HEK293 (cell line): ENCODE data around the gene GTF2F2.

Experiments used
- BCL11A ChIP-seq: fragments of 450-650 bp; formaldehyde crosslinking; IDR thresholded peaks from 2 replicates; pipeline ENCODE4 v1.5.1; 2016; ENCODE audit warnings: low read depth, missing biosample characterization, missing genetic modification characterization
- YY1 ChIP-seq: fragments of 450-650 bp; formaldehyde crosslinking; IDR thresholded peaks from 2 replicates; pipeline ENCODE4 v1.5.1; 2018; ENCODE audit warnings: missing biosample characterization, missing genetic modification characterization
- ZEB2 ChIP-seq: fragments of 450-650 bp; formaldehyde crosslinking; IDR thresholded peaks from 2 replicates; pipeline ENCODE4 v1.5.1; 2016; ENCODE audit warnings: missing biosample characterization, missing genetic modification characterization
- ZNF121 ChIP-seq: fragments of 450-650 bp; formaldehyde crosslinking; IDR thresholded peaks from 2 replicates; pipeline ENCODE4 v1.5.1; 2016; ENCODE audit warnings: missing biosample characterization, missing genetic modification characterization
- ZNF146 ChIP-seq: fragments of 450-650 bp; formaldehyde crosslinking; IDR thresholded peaks from 2 replicates; pipeline ENCODE4 v1.5.1; 2016; ENCODE audit warnings: missing biosample characterization, missing genetic modification characterization
- ZNF174 ChIP-seq: fragments of 450-650 bp; formaldehyde crosslinking; IDR thresholded peaks from 2 replicates; pipeline ENCODE4 v1.5.0; 2017; ENCODE audit warnings: missing biosample characterization, mild to moderate bottlenecking, missing genetic modification characterization
- ZNF211 ChIP-seq: fragments of 450-650 bp; formaldehyde crosslinking; IDR thresholded peaks from 2 replicates; pipeline ENCODE4 v1.5.1; 2016; ENCODE audit warnings: low read depth, missing biosample characterization, missing genetic modification characterization
- ZNF223 ChIP-seq: fragments of 450-650 bp; formaldehyde crosslinking; IDR thresholded peaks from 2 replicates; pipeline ENCODE4 v1.5.1; 2016; ENCODE audit warnings: missing biosample characterization, missing genetic modification characterization
- ZNF513 ChIP-seq: fragments of 450-650 bp; IDR thresholded peaks from 2 replicates; pipeline ENCODE4 v1.5.1; 2018; ENCODE audit warnings: missing biosample characterization, missing genetic modification characterization
- ZNF529 ChIP-seq: fragments of 450-650 bp; formaldehyde crosslinking; IDR thresholded peaks from 2 replicates; pipeline ENCODE4 v1.5.1; 2017; ENCODE audit warnings: missing genetic modification characterization, missing biosample characterization; ENCODE audit not compliant: insufficient replicate concordance
- TF ChIP-seq, protein P1 (sequence below): fragments of 450-650 bp; formaldehyde crosslinking; IDR thresholded peaks from 2 replicates; pipeline ENCODE4 v1.5.1; 2016; ENCODE audit warnings: missing biosample characterization, missing genetic modification characterization
- TF ChIP-seq, protein P2 (sequence below): fragments of 450-650 bp; formaldehyde crosslinking; IDR thresholded peaks from 2 replicates; pipeline ENCODE4 v1.5.1; 2016; ENCODE audit warnings: missing biosample characterization, missing genetic modification characterization
- TF ChIP-seq, protein P3 (sequence below): fragments of 450-650 bp; formaldehyde crosslinking; IDR thresholded peaks from 2 replicates; pipeline ENCODE4 v1.5.1; 2016; ENCODE audit warnings: missing biosample characterization, missing genetic modification characterization, low read depth
- TF ChIP-seq, protein P4 (sequence below): fragments of 450-650 bp; formaldehyde crosslinking; IDR thresholded peaks from 2 replicates; pipeline ENCODE4 v1.5.1; 2016; ENCODE audit warnings: missing biosample characterization, missing genetic modification characterization

DNA sequence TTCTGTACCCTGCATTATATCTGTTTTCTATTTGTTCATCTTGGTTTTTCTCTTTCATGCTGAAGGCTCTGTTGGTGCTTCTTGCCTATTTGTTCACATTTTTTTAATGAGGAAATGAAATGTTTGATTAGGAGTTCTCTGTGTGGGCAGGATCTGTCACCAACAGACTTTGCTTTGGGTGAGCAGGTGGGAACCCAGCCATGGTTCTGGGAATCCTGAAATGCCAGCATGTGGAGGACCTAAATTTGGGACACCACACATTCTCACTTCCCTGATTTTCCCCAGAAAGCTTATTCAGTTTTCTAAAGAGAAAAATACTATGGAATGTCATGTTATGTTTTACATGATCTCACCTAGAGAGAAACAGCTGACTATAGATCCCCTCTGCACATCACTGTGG, 186.7 kb downstream of the GTF2F2 start:
- TF ChIP-seq, protein P1, sequence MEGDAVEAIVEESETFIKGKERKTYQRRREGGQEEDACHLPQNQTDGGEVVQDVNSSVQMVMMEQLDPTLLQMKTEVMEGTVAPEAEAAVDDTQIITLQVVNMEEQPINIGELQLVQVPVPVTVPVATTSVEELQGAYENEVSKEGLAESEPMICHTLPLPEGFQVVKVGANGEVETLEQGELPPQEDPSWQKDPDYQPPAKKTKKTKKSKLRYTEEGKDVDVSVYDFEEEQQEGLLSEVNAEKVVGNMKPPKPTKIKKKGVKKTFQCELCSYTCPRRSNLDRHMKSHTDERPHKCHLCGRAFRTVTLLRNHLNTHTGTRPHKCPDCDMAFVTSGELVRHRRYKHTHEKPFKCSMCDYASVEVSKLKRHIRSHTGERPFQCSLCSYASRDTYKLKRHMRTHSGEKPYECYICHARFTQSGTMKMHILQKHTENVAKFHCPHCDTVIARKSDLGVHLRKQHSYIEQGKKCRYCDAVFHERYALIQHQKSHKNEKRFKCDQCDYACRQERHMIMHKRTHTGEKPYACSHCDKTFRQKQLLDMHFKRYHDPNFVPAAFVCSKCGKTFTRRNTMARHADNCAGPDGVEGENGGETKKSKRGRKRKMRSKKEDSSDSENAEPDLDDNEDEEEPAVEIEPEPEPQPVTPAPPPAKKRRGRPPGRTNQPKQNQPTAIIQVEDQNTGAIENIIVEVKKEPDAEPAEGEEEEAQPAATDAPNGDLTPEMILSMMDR (tag by site-specific recombination): no peak
- TF ChIP-seq, protein P2, sequence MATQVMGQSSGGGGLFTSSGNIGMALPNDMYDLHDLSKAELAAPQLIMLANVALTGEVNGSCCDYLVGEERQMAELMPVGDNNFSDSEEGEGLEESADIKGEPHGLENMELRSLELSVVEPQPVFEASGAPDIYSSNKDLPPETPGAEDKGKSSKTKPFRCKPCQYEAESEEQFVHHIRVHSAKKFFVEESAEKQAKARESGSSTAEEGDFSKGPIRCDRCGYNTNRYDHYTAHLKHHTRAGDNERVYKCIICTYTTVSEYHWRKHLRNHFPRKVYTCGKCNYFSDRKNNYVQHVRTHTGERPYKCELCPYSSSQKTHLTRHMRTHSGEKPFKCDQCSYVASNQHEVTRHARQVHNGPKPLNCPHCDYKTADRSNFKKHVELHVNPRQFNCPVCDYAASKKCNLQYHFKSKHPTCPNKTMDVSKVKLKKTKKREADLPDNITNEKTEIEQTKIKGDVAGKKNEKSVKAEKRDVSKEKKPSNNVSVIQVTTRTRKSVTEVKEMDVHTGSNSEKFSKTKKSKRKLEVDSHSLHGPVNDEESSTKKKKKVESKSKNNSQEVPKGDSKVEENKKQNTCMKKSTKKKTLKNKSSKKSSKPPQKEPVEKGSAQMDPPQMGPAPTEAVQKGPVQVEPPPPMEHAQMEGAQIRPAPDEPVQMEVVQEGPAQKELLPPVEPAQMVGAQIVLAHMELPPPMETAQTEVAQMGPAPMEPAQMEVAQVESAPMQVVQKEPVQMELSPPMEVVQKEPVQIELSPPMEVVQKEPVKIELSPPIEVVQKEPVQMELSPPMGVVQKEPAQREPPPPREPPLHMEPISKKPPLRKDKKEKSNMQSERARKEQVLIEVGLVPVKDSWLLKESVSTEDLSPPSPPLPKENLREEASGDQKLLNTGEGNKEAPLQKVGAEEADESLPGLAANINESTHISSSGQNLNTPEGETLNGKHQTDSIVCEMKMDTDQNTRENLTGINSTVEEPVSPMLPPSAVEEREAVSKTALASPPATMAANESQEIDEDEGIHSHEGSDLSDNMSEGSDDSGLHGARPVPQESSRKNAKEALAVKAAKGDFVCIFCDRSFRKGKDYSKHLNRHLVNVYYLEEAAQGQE (tag by site-specific recombination): no peak
- TF ChIP-seq ZNF174 (tag by site-specific recombination) (no peak), ZEB2 (tag by site-specific recombination) (no peak), ZNF146 (no peak), ZNF211 (tag by site-specific recombination) (no peak), ZNF529 (tag by site-specific recombination) (no peak), YY1 (tag by site-specific recombination) (no peak), ZNF223 (tag by site-specific recombination) (no peak), BCL11A (tag by site-specific recombination) (no peak), ZNF513 (tag by site-specific recombination) (no peak), ZNF121 (no peak)
- TF ChIP-seq, protein P3, sequence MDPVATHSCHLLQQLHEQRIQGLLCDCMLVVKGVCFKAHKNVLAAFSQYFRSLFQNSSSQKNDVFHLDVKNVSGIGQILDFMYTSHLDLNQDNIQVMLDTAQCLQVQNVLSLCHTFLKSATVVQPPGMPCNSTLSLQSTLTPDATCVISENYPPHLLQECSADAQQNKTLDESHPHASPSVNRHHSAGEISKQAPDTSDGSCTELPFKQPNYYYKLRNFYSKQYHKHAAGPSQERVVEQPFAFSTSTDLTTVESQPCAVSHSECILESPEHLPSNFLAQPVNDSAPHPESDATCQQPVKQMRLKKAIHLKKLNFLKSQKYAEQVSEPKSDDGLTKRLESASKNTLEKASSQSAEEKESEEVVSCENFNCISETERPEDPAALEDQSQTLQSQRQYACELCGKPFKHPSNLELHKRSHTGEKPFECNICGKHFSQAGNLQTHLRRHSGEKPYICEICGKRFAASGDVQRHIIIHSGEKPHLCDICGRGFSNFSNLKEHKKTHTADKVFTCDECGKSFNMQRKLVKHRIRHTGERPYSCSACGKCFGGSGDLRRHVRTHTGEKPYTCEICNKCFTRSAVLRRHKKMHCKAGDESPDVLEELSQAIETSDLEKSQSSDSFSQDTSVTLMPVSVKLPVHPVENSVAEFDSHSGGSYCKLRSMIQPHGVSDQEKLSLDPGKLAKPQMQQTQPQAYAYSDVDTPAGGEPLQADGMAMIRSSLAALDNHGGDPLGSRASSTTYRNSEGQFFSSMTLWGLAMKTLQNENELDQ (tag by site-specific recombination): no peak
- TF ChIP-seq, protein P4, sequence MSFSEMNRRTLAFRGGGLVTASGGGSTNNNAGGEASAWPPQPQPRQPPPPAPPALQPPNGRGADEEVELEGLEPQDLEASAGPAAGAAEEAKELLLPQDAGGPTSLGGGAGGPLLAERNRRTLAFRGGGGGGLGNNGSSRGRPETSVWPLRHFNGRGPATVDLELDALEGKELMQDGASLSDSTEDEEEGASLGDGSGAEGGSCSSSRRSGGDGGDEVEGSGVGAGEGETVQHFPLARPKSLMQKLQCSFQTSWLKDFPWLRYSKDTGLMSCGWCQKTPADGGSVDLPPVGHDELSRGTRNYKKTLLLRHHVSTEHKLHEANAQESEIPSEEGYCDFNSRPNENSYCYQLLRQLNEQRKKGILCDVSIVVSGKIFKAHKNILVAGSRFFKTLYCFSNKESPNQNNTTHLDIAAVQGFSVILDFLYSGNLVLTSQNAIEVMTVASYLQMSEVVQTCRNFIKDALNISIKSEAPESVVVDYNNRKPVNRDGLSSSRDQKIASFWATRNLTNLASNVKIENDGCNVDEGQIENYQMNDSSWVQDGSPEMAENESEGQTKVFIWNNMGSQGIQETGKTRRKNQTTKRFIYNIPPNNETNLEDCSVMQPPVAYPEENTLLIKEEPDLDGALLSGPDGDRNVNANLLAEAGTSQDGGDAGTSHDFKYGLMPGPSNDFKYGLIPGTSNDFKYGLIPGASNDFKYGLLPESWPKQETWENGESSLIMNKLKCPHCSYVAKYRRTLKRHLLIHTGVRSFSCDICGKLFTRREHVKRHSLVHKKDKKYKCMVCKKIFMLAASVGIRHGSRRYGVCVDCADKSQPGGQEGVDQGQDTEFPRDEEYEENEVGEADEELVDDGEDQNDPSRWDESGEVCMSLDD (tag by site-specific recombination): no peak
